ENCODE data around the gene FATE1.

DNA sequence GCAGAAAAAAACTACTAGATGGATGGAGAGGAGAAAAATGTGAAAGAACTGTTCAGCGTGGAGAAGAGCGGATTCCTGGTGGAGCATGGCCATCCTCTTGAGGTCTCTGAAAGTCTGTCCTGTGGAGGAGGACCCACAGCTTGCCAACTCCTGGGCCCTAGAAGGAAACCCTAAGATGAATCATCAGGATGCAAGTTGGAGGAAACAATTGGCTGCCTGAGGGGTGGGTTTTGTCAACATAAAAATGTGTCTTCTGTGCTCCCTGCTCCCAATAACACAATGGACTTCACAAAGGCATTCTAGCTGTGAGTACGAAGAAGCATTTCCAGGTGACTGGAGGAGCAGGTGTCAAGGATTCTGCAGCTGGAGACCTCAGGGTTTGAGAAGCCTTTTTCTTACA lies 55.9 kb downstream of the FATE1 start:
- TF ChIP-seq, protein P1, sequence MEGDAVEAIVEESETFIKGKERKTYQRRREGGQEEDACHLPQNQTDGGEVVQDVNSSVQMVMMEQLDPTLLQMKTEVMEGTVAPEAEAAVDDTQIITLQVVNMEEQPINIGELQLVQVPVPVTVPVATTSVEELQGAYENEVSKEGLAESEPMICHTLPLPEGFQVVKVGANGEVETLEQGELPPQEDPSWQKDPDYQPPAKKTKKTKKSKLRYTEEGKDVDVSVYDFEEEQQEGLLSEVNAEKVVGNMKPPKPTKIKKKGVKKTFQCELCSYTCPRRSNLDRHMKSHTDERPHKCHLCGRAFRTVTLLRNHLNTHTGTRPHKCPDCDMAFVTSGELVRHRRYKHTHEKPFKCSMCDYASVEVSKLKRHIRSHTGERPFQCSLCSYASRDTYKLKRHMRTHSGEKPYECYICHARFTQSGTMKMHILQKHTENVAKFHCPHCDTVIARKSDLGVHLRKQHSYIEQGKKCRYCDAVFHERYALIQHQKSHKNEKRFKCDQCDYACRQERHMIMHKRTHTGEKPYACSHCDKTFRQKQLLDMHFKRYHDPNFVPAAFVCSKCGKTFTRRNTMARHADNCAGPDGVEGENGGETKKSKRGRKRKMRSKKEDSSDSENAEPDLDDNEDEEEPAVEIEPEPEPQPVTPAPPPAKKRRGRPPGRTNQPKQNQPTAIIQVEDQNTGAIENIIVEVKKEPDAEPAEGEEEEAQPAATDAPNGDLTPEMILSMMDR (IDR thresholded peaks at IDR 0.05): no peak
- no peak for TF ChIP-seq POLR2A (IDR thresholded peaks at IDR 0.05)

Measured in esophagus squamous epithelium (tissue), 4 donors.